ENCODE measurements around the gene DPP10.

DNA sequence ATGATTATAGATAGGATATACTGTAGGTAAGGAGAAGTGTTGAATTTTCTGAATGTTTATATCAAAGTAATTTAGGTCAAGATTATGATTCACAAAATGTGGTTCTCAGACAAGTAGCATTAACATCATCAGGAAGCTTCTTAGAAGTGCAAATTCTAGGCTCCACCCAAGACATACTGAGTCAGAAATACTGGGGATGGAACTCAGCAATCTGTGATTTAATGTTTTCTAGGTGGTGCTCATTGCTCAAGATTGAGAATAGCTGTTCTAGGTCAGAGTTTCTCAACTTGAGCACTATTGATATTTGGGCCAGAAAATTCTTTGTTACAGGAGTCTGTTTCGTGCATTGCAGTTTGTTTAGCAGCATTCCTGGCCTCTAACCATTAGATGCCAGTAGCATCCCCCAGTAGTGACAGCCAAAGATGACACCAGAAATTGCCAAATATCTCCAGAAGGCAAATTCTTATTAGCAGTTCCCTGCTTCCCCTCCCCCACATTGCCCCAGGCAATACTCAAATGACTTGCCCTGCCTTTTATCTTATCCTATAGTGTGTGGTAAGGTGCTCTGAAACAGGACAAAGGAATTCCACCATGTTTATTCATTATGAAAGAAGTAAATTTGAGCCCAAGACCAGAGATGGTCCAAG, 1001.2 kb downstream of the DPP10 start:
- TF ChIP-seq, protein P1, sequence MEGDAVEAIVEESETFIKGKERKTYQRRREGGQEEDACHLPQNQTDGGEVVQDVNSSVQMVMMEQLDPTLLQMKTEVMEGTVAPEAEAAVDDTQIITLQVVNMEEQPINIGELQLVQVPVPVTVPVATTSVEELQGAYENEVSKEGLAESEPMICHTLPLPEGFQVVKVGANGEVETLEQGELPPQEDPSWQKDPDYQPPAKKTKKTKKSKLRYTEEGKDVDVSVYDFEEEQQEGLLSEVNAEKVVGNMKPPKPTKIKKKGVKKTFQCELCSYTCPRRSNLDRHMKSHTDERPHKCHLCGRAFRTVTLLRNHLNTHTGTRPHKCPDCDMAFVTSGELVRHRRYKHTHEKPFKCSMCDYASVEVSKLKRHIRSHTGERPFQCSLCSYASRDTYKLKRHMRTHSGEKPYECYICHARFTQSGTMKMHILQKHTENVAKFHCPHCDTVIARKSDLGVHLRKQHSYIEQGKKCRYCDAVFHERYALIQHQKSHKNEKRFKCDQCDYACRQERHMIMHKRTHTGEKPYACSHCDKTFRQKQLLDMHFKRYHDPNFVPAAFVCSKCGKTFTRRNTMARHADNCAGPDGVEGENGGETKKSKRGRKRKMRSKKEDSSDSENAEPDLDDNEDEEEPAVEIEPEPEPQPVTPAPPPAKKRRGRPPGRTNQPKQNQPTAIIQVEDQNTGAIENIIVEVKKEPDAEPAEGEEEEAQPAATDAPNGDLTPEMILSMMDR (IDR thresholded peaks at IDR 0.05 in 8 of 11, conservative IDR thresholded peaks at IDR 0.05 in 3 of 11): no peak
- TF ChIP-seq POLR2A (IDR thresholded peaks at IDR 0.05) (no peak), POLR2AphosphoS5 (IDR thresholded peaks at IDR 0.05) (no peak)
